Measurements from ENCODE around the gene CLIC4. TPM values are rescaled to one million over a fixed set of nuclear protein-coding genes. Genes with fewer than 3 reads are reported as not detected.
A peak's percentile ranks its signal among the peaks of the same experiment; 100 is the strongest.
"Not testable (repeated sequence)": the region's sequence is repeated elsewhere in the genome, so short reads cannot be mapped to it uniquely, and the experiment has no call there.

The CLIC4 gene
- total and polyA plus RNA-seq, 9 of the 15 experiments (the other 6 are each of a cell fraction or from before 2014, with no cell fraction given), result 16.0 to 67.5 (median 38.4) TPM

- no peaks in the 10 kb centered on the region for H3K36me3 ChIP-seq (ENCODE audit: control insufficient read depth, insufficient read depth, low read length)
- no peaks in the 10 kb centered on the region for H3K9me3 ChIP-seq (replicated peaks; ENCODE audit: control insufficient read depth, insufficient read depth, low read depth, low read length)
- no peak overlapping the region for H3K4me3 ChIP-seq
- in situ Hi-C loops (cut with MboI) (no loop called here), intact Hi-C loops (cut with micrococcal nuclease) (no loop called here)
- H3K27me3 ChIP-seq (ENCODE audit: control insufficient read depth in 2 of 2, insufficient read depth in 2 of 2, low read length in 2 of 2), result no peaks in the 10 kb centered on the region
- H3K4me1 ChIP-seq (replicated peaks in 1 of 2; ENCODE audit: control insufficient read depth in 2 of 2, insufficient read depth in 2 of 2, low read length in 2 of 2), result no peaks in the 10 kb centered on the region
- H3K4me2 ChIP-seq (ENCODE audit: insufficient read depth, low read length), result no peak overlapping the region
- no TSS peak for BruUV-seq (replicated peaks)
- ATAC-seq, result no peak
- no peak overlapping the region for H3K27ac ChIP-seq (ENCODE audit: extremely low read depth, low read depth, low read length)
- 42% methylated on average over 2 of the region's 2 CpGs for WGBS (ENCODE audit: insufficient coverage, low coverage, missing lambda C conversion rate)
- no peak for FAIRE-seq
- no peaks in the 10 kb centered on the region for H4K20me1 ChIP-seq (replicated peaks; ENCODE audit: control insufficient read depth, insufficient read depth, low read length)
- no peak overlapping the region for H3K9ac ChIP-seq (ENCODE audit: insufficient read depth in 1 of 2, low read depth in 2 of 2, low read length in 2 of 2)
- POLR2A ChIA-PET, result interaction anchor here (3.9 kb wide), 1 partner anchor 12 kb away, joined by 24 read pairs; no protein-coding TSS in a partner anchor
- DNase-seq (ENCODE audit: extremely low read depth in 1 of 4, low spot score in 3 of 4), result no peak
- peaks cover 32% of the 10 kb centered on the region for H3K79me2 ChIP-seq (ENCODE audit: control insufficient read depth, insufficient read depth, low read length)
- CTCF ChIA-PET (ENCODE audit: low intra/inter-chr PET ratio), result no interaction called here
- peaks cover 4% of the 10 kb centered on the region for H3K9me1 ChIP-seq (ENCODE audit: control insufficient read depth, insufficient read depth, low read length)
- TF ChIP-seq TRIM24 (IDR thresholded peaks at IDR 0.05) (no peak), CEBPG (CRISPR knock-in tag; IDR thresholded peaks at IDR 0.05) (no peak), CEBPG (tag; conservative IDR thresholded peaks at IDR 0.05 in 1 of 2, IDR thresholded peaks at IDR 0.05 in 1 of 2) (peak in 1 of 2 experiments; percentile 43; a peak in 1 of 4 replicates), CEBPB (tag; IDR thresholded peaks at IDR 0.05) (peak; percentile 72)
- H2AFZ ChIP-seq (ENCODE audit: low read depth, low read length), result no peak overlapping the region
Observed at GRCh38 chr1:24778141-24778540, 32.9 kb downstream of the CLIC4 start.

GRCh38 chr1:24779199-24779598 lies 34.0 kb downstream of the CLIC4 start:
- H3K4me3 ChIP-seq; H3K27ac ChIP-seq (ENCODE audit: extremely low read depth, low read depth, low read length); H3K27me3 ChIP-seq (ENCODE audit: control insufficient read depth in 2 of 2, insufficient read depth in 2 of 2, low read length in 2 of 2); BruUV-seq (replicated peaks); H3K9ac ChIP-seq (ENCODE audit: insufficient read depth in 1 of 2, low read depth in 2 of 2, low read length in 2 of 2); POLR2A ChIA-PET; in situ Hi-C loops (cut with MboI); CTCF ChIA-PET (ENCODE audit: low intra/inter-chr PET ratio); H4K20me1 ChIP-seq (replicated peaks; ENCODE audit: control insufficient read depth, insufficient read depth, low read length); FAIRE-seq; H3K36me3 ChIP-seq (ENCODE audit: control insufficient read depth, insufficient read depth, low read length); intact Hi-C loops (cut with micrococcal nuclease); H3K4me2 ChIP-seq (ENCODE audit: insufficient read depth, low read length); H2AFZ ChIP-seq (ENCODE audit: low read depth, low read length); H3K9me1 ChIP-seq (ENCODE audit: control insufficient read depth, insufficient read depth, low read length); DNase-seq (ENCODE audit: extremely low read depth in 1 of 4, low spot score in 3 of 4); H3K9me3 ChIP-seq (replicated peaks; ENCODE audit: control insufficient read depth, insufficient read depth, low read depth, low read length); ATAC-seq; H3K4me1 ChIP-seq (replicated peaks in 1 of 2; ENCODE audit: control insufficient read depth in 2 of 2, insufficient read depth in 2 of 2, low read length in 2 of 2): not testable (repeated sequence)
- H3K79me2 ChIP-seq (ENCODE audit: control insufficient read depth, insufficient read depth, low read length), result peaks cover 34% of the 10 kb centered on the region
- 81% methylated on average over 8 of the region's 8 CpGs for WGBS (ENCODE audit: insufficient coverage, low coverage, missing lambda C conversion rate)
- TF ChIP-seq CEBPB (tag; IDR thresholded peaks at IDR 0.05), result 0 out of 2 replicates have a peak, but pooled peaks have one; percentile 11

All from K562 (cell line).